SK-N-SH (cell line): Measurements from ENCODE around the gene PHF21B. TPM values are rescaled to one million over a fixed set of nuclear protein-coding genes. Genes with fewer than 3 reads are reported as not detected.

ENCODE experiments used
- CTCF ChIA-PET: fragments of 300-600, 350-600 bp; formaldehyde crosslinking; extraction: SDS; loops from one replicate; lab custom pipeline; 2021; lab: Yijun Ruan, JAX
- POLR2A ChIA-PET: fragments of 350-600 bp; sonication (Branson Sonifier 250); formaldehyde crosslinking; extraction: SDS; loops from one replicate; lab custom pipeline; 2020; ENCODE audit warnings: antibody characterized with exemption, inconsistent platforms; lab: Yijun Ruan, JAX
- DNase-seq: peaks from one replicate; pipeline ENCODE4 v3.0.0; 2012
- H2AFZ ChIP-seq: fragments of 200-600 bp; sonication (generic); 2 replicates; pipeline ENCODE4 v1.8.1; 2016; ENCODE audit warnings: antibody characterized with exemption, mild to moderate bottlenecking, low read depth
- H3F3A ChIP-seq: fragments of 200-600 bp; sonication (generic); replicated peaks from 2 replicates; pipeline ENCODE3; 2016; ENCODE audit warnings: antibody characterized with exemption, mild to moderate bottlenecking; ENCODE audit not compliant: insufficient read depth
- H3K27ac ChIP-seq, 2 experiments: fragments of 200-500 bp in 1 of 2; fragments of 200-600 bp in 1 of 2; sonication (Bioruptor generic) in 1 of 2; sonication (generic), shearing (Covaris generic) in 1 of 2; 2 replicates each; pipeline versions ENCODE4 v1.5.1 to v1.6.1; 2014 to 2016; ENCODE audit warnings: low read depth in 2 of 2, inconsistent platforms in 1 of 2, low read length in 1 of 2, mild to moderate bottlenecking in 1 of 2, mixed read lengths in 1 of 2
- H3K27me3 ChIP-seq: fragments of 200-600 bp; sonication (generic), shearing (Covaris generic); 2 replicates; pipeline ENCODE4 v1.6.1; 2016; ENCODE audit warnings: mixed run types; ENCODE audit not compliant: insufficient read depth
- H3K36me3 ChIP-seq, 2 experiments: fragments of 200-500 bp in 1 of 2; fragments of 200-600 bp in 1 of 2; sonication (Bioruptor generic) in 1 of 2; sonication (generic) in 1 of 2; replicated peaks in 1 of 2; 2 replicates each; pipeline versions ENCODE3 to v1.5.1; 2014 to 2016; ENCODE audit warnings: low read length in 1 of 2, mild to moderate bottlenecking in 1 of 2; ENCODE audit not compliant: insufficient read depth in 2 of 2, control insufficient read depth in 1 of 2
- H3K4me1 ChIP-seq, 2 experiments: fragments of 200-500 bp in 1 of 2; fragments of 200-600 bp in 1 of 2; sonication (Bioruptor generic) in 1 of 2; sonication (generic), shearing (Covaris generic) in 1 of 2; 2 replicates each; pipeline versions ENCODE4 v1.5.1 to v1.6.1; 2014 to 2016; ENCODE audit warnings: low read depth in 1 of 2, low read length in 1 of 2, mixed run types in 1 of 2; ENCODE audit not compliant: insufficient read depth in 2 of 2, control insufficient read depth in 1 of 2
- H3K4me2 ChIP-seq: fragments of 200-600 bp; sonication (generic), shearing (Covaris generic); 2 replicates; pipeline ENCODE4 v1.6.1; 2017; ENCODE audit warnings: mixed run types
- H3K4me3 ChIP-seq, 2 experiments: fragments of 200-500 bp in 1 of 2; fragments of 200-600 bp in 1 of 2; sonication (Bioruptor generic) in 1 of 2; sonication (generic), shearing (Covaris generic) in 1 of 2; 2 replicates each; pipeline versions ENCODE4 v1.5.1 to v1.8.1; 2014 to 2016; ENCODE audit warnings: low read depth in 2 of 2, inconsistent platforms in 1 of 2, low read length in 1 of 2, mild to moderate bottlenecking in 1 of 2, mixed read lengths in 1 of 2, moderate library complexity in 1 of 2
- H3K79me2 ChIP-seq: fragments of 200-600 bp; sonication (generic); 2 replicates; pipeline ENCODE4 v1.8.1; 2017; ENCODE audit warnings: mild to moderate bottlenecking; ENCODE audit not compliant: insufficient read depth
- H3K9ac ChIP-seq: fragments of 200-600 bp; sonication (generic); 2 replicates; pipeline ENCODE4 v1.6.1; 2017; ENCODE audit warnings: mixed run types
- H3K9me2 ChIP-seq: fragments of 200-600 bp; sonication (generic); 2 replicates; pipeline ENCODE4 v1.6.1; 2017; ENCODE audit warnings: mixed run types
- H3K9me3 ChIP-seq: fragments of 200-600 bp; sonication (generic); 2 replicates; pipeline ENCODE4 v1.6.1; 2017; ENCODE audit warnings: mixed run types, mild to moderate bottlenecking, moderate library complexity
- H4K20me1 ChIP-seq: fragments of 200-600 bp; sonication (generic); 2 replicates; pipeline ENCODE4 v1.6.1; 2017; ENCODE audit warnings: mild to moderate bottlenecking, mixed run types; ENCODE audit not compliant: insufficient read depth
- ELF1 ChIP-seq: IDR thresholded peaks from 2 replicates; pipeline ENCODE4 v1.4.0; 2012
- EP300 ChIP-seq, 2 experiments: IDR thresholded peaks; 2 replicates each; pipeline versions ENCODE4 v1.4.0 to v1.6.1; 2012; ENCODE audit warnings: borderline replicate concordance in 1 of 2, low read depth in 1 of 2, low read length in 1 of 2
- EZH2phosphoT487 ChIP-seq: fragments of 200-600 bp; sonication (generic); IDR thresholded peaks from 2 replicates; pipeline ENCODE4 v1.6.1; 2017; ENCODE audit warnings: low read depth, mixed run types, mild to moderate bottlenecking, antibody characterized with exemption, moderate library complexity, borderline replicate concordance
- FOSL2 ChIP-seq: IDR thresholded peaks from 2 replicates; pipeline ENCODE4 v1.4.0; 2012; ENCODE audit warnings: low read depth, mild to moderate bottlenecking, moderate library complexity, borderline replicate concordance
- FOXJ3 ChIP-seq: sonication (generic); formaldehyde crosslinking; IDR thresholded peaks from 2 replicates; pipeline ENCODE4 v1.5.1; 2020; ENCODE audit warnings: mild to moderate bottlenecking, missing genetic modification reagents
- JUND ChIP-seq: IDR thresholded peaks from 2 replicates; pipeline ENCODE4 v1.4.0; 2012
- MEF2A ChIP-seq: IDR thresholded peaks from 2 replicates; pipeline ENCODE4 v1.4.0; 2012; ENCODE audit warnings: low read depth, borderline replicate concordance
- MXI1 ChIP-seq: IDR thresholded peaks from 2 replicates; pipeline ENCODE4 v1.6.1; 2012; ENCODE audit warnings: mild to moderate bottlenecking, low read depth, low read length, improper control_type of control experiment
- POLR2AphosphoS5 ChIP-seq: IDR thresholded peaks from 2 replicates; pipeline ENCODE4 v1.6.1; 2012; ENCODE audit warnings: low read depth, low read length
- RAD21 ChIP-seq: IDR thresholded peaks from 2 replicates; pipeline ENCODE4 v1.6.1; 2012; ENCODE audit warnings: mild to moderate bottlenecking, low read length
- RCOR1 ChIP-seq: fragments of 150-350 bp; IDR thresholded peaks from 2 replicates; pipeline ENCODE4 v1.6.1; 2017; ENCODE audit warnings: antibody characterized with exemption, low read length
- SMC3 ChIP-seq: IDR thresholded peaks from 2 replicates; pipeline ENCODE4 v1.6.1; 2012; ENCODE audit warnings: low read depth, low read length, improper control_type of control experiment
- TAF1 ChIP-seq: IDR thresholded peaks from 2 replicates; pipeline ENCODE4 v1.6.1; 2012; ENCODE audit warnings: low read depth, mild to moderate bottlenecking, low read length, moderate library complexity, borderline replicate concordance
- YY1 ChIP-seq: IDR thresholded peaks from 2 replicates; pipeline ENCODE4 v1.4.0; 2012; ENCODE audit warnings: low read depth, mild to moderate bottlenecking
- WGBS: methylation state at CpG from one replicate; pipeline ENCODE4 v1.1.6; 2017; ENCODE audit warnings: low lambda C conversion rate; 5-methylcytosine and 5-hydroxymethylcytosine counted together
- polyA plus RNA-seq, 3 experiments: library from polyadenylated mRNA; depleted of rRNA; stranded (reverse); fragments of >200 nt; gene quantifications; 2 replicates each; pipeline ENCODE4 v1.2.3, GENCODE V29; 2012
- TF ChIP-seq, protein P1 (sequence below): fragments of 150-350 bp; IDR thresholded peaks from 2 replicates; pipeline ENCODE4 v1.6.1; 2017; ENCODE audit warnings: antibody characterized with exemption, low read length, low read depth, borderline replicate concordance
- TF ChIP-seq, protein P2 (sequence below): IDR thresholded peaks from 2 replicates; pipeline ENCODE4 v1.6.1; 2012; ENCODE audit warnings: mild to moderate bottlenecking, low read depth, low read length, moderate library complexity

Gene PHF21B
- polyA plus RNA-seq, 1 of the 3 experiments (the other 2 are of a cell fraction), result 0.76 TPM

GRCh38 chr22:44995715-44996114 is 14.1 kb downstream of the PHF21B start:
- H3K27ac ChIP-seq, result no peak overlapping the region
- H3K9me2 ChIP-seq, result no peaks in the 10 kb centered on the region
- H3K4me1 ChIP-seq, result peaks cover 0 to 29% of the 10 kb centered on the region in 2 experiments; a peak in 1 of 4 replicates
- H3F3A ChIP-seq, result no peaks in the 10 kb centered on the region
- no peaks in the 10 kb centered on the region for H3K9me3 ChIP-seq
- peak; percentile 41 for DNase-seq
- no peaks in the 10 kb centered on the region for H3K36me3 ChIP-seq
- no peak for TF ChIP-seq FOSL2
- no peak for TF ChIP-seq FOXJ3 (CRISPR knock-in tag)
- TF ChIP-seq RAD21, result no peak
- TF ChIP-seq TAF1, result no peak
- no peak for TF ChIP-seq RCOR1
- no peak for TF ChIP-seq EZH2phosphoT487
- TF ChIP-seq MEF2A, result no peak
- TF ChIP-seq POLR2AphosphoS5, result no peak
- TF ChIP-seq, protein P1, sequence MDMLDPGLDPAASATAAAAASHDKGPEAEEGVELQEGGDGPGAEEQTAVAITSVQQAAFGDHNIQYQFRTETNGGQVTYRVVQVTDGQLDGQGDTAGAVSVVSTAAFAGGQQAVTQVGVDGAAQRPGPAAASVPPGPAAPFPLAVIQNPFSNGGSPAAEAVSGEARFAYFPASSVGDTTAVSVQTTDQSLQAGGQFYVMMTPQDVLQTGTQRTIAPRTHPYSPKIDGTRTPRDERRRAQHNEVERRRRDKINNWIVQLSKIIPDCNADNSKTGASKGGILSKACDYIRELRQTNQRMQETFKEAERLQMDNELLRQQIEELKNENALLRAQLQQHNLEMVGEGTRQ, result no peak
- no peak for TF ChIP-seq SMC3
- TF ChIP-seq MXI1, result no peak
- TF ChIP-seq YY1, result no peak
- no peak for TF ChIP-seq JUND
- no peak for TF ChIP-seq ELF1
- TF ChIP-seq, protein P2, sequence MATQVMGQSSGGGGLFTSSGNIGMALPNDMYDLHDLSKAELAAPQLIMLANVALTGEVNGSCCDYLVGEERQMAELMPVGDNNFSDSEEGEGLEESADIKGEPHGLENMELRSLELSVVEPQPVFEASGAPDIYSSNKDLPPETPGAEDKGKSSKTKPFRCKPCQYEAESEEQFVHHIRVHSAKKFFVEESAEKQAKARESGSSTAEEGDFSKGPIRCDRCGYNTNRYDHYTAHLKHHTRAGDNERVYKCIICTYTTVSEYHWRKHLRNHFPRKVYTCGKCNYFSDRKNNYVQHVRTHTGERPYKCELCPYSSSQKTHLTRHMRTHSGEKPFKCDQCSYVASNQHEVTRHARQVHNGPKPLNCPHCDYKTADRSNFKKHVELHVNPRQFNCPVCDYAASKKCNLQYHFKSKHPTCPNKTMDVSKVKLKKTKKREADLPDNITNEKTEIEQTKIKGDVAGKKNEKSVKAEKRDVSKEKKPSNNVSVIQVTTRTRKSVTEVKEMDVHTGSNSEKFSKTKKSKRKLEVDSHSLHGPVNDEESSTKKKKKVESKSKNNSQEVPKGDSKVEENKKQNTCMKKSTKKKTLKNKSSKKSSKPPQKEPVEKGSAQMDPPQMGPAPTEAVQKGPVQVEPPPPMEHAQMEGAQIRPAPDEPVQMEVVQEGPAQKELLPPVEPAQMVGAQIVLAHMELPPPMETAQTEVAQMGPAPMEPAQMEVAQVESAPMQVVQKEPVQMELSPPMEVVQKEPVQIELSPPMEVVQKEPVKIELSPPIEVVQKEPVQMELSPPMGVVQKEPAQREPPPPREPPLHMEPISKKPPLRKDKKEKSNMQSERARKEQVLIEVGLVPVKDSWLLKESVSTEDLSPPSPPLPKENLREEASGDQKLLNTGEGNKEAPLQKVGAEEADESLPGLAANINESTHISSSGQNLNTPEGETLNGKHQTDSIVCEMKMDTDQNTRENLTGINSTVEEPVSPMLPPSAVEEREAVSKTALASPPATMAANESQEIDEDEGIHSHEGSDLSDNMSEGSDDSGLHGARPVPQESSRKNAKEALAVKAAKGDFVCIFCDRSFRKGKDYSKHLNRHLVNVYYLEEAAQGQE, result no peak
- TF ChIP-seq EP300 (IDR thresholded peaks at IDR 0.05; ENCODE audit: borderline replicate concordance in 1 of 2, low read depth in 1 of 2, low read length in 1 of 2), result no peak
- no peak overlapping the region for H3K4me3 ChIP-seq
- H3K9ac ChIP-seq, result no peak overlapping the region
- H3K79me2 ChIP-seq, result no peaks in the 10 kb centered on the region
- no peak overlapping the region for H3K4me2 ChIP-seq
- H2AFZ ChIP-seq, result no peak overlapping the region
- no peaks in the 10 kb centered on the region for H4K20me1 ChIP-seq
- POLR2A ChIA-PET, result interaction anchor here (2.0 kb wide), 1 partner anchor 13 kb away, joined by 4 read pairs; no protein-coding TSS in a partner anchor
- 61% methylated on average over 13 of the region's 14 CpGs for WGBS
- CTCF ChIA-PET, result interaction anchor here (1.3 kb wide), 1 partner anchor 187 kb away, joined by 3 read pairs; no protein-coding TSS in a partner anchor
- no peaks in the 10 kb centered on the region; the same call in 1 of the 2 replicates for H3K27me3 ChIP-seq
